Measurements from ENCODE around the gene EPB41L5.

DNA sequence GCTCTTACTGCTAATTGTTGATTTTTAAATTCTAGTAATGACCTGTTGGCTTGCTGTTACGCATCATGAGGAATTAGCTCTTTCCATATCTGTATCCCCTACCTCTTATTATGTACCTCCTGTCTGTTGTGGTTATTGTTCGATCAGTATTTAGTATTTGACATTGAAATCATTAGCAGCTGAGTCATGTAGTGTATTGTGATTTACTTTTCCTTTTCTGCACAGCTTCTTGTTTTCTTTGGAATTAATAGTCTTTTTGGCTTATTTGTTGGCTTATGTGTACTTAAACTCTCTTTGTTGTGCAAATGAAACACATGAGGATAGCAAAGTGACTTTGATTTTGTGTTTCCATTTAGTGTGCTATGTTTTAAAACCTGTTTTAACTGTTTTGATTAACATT, 4.3 kb downstream of the EPB41L5 start:
- TF ChIP-seq, protein P1, sequence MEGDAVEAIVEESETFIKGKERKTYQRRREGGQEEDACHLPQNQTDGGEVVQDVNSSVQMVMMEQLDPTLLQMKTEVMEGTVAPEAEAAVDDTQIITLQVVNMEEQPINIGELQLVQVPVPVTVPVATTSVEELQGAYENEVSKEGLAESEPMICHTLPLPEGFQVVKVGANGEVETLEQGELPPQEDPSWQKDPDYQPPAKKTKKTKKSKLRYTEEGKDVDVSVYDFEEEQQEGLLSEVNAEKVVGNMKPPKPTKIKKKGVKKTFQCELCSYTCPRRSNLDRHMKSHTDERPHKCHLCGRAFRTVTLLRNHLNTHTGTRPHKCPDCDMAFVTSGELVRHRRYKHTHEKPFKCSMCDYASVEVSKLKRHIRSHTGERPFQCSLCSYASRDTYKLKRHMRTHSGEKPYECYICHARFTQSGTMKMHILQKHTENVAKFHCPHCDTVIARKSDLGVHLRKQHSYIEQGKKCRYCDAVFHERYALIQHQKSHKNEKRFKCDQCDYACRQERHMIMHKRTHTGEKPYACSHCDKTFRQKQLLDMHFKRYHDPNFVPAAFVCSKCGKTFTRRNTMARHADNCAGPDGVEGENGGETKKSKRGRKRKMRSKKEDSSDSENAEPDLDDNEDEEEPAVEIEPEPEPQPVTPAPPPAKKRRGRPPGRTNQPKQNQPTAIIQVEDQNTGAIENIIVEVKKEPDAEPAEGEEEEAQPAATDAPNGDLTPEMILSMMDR (IDR thresholded peaks at IDR 0.05): no peak
- TF ChIP-seq POLR2A (IDR thresholded peaks at IDR 0.05): no peak

Data from adrenal gland (tissue), 5 donors.